ENCODE measurements around the gene ZC3H12A. TPM values are rescaled to one million over a fixed set of nuclear protein-coding genes. Genes with fewer than 3 reads are reported as not detected.

ZC3H12A gene
- total RNA-seq, 1 experiment from 2014 or later = 6.7 TPM

GRCh38 chr1:37483785-37484184, 9.4 kb downstream of the ZC3H12A start:
- Histone ChIP-seq H3K79me1 (ENCODE audit: insufficient read depth, low read depth, low read length, poor library complexity, severe bottlenecking) (no peaks in the 10 kb centered on the region), H3K4ac (ENCODE audit: low read depth, low read length) (no peak overlapping the region), H3K23ac (ENCODE audit: insufficient read length, low read depth, low read length) (no peak overlapping the region), H3K23me2 (ENCODE audit: insufficient read length, low read depth, low read length, poor library complexity, severe bottlenecking) (no peaks in the 10 kb centered on the region), H2AFZ (ENCODE audit: low read length) (no peak overlapping the region), H3K14ac (ENCODE audit: insufficient read depth, low read length) (no peak overlapping the region; the same call in 1 of the 2 replicates), H4K5ac (ENCODE audit: insufficient read length, low read depth, low read length) (no peak overlapping the region), H3K18ac (ENCODE audit: insufficient read length, low read depth, low read length) (no peak overlapping the region), H3K9me3 (ENCODE audit: control insufficient read depth, low read depth, low read length) (no peaks in the 10 kb centered on the region), H3K79me2 (ENCODE audit: insufficient read depth, low read length) (no peaks in the 10 kb centered on the region), H3K27me3 (ENCODE audit: insufficient read depth, low read length) (no peaks in the 10 kb centered on the region), H3K56ac (ENCODE audit: insufficient read length, low read depth, low read length) (no peak overlapping the region), H2BK15ac (ENCODE audit: low read depth, low read length) (no peak overlapping the region), H4K91ac (ENCODE audit: insufficient read length, low read depth, low read length) (no peak overlapping the region), H3K4me2 (ENCODE audit: insufficient read depth, insufficient read length, low read length) (no peak overlapping the region), H2AK5ac (ENCODE audit: insufficient read length, low read length) (no peak overlapping the region), H2BK20ac (ENCODE audit: low read depth, low read length, poor library complexity, severe bottlenecking) (no peak overlapping the region), H3K27ac (ENCODE audit: insufficient read length, low read depth, low read length) (no peak overlapping the region), H2BK120ac (ENCODE audit: low read depth, low read length, poor library complexity, severe bottlenecking) (no peak overlapping the region), H3T11ph (ENCODE audit: low read length) (no peak overlapping the region), H2BK12ac (ENCODE audit: insufficient read length, low read depth, low read length) (no peak overlapping the region), H3K4me1 (ENCODE audit: insufficient read depth, low read length) (no peaks in the 10 kb centered on the region), H3K9ac (ENCODE audit: extremely low read depth, insufficient read length, low read length) (no peak overlapping the region), H4K8ac (replicated peaks; ENCODE audit: insufficient read length, low read depth, low read length) (no peak overlapping the region), H2BK5ac (ENCODE audit: insufficient read length, low read length) (no peak overlapping the region), H4K20me1 (ENCODE audit: control insufficient read depth, insufficient read depth, insufficient read length) (no peaks in the 10 kb centered on the region)
- Mint-ChIP-seq H3K36me3 (ENCODE audit: insufficient read depth in 1 of 3, low read depth in 3 of 3) (peaks cover 10 to 35% (median 19%) of the 10 kb centered on the region in 3 experiments; a peak in 6 of 7 replicates), H3K27ac (peak overlapping the region in 2 of 3 experiments; percentile 59 to 64; a peak in 2 of 7 replicates), H3K4me3 (no peak overlapping the region), H3K27me3 (ENCODE audit: low read depth) (no peaks in the 10 kb centered on the region; the same call in 1 of the 2 replicates), H3K9me3 (no peaks in the 10 kb centered on the region), H3K4me1 (peaks cover 4 to 23% of the 10 kb centered on the region in 2 experiments; a peak in 3 of 4 replicates)
- WGBS (ENCODE audit: extremely low coverage, insufficient read length, low lambda C conversion rate) = no CpG with 5 or more reads among the region's 15 CpGs
- TF ChIP-seq CTCF (conservative IDR thresholded peaks at IDR 0.05) = no peak
- DNase-seq = no peak

Data from H9 (cell line).